NOMO-1 treated with DMSO at 0.1 percent for 48 hours (cell line): ENCODE data around the gene AOC2.
A peak's percentile ranks its signal among the peaks of the same experiment; 100 is the strongest.

Experiments
- DNase-seq: peaks from one replicate; lab custom pipeline; 2025; ENCODE audit not compliant: unreplicated experiment; lab: John Stamatoyannopoulos, UW

AOC2 gene

GRCh38 chr17:42844271-42844670 is at the start of gene AOC2:
Gene AOC2 (plus strand): TSS chr17:42844580. CDS start chr17:42844627, 47 bp downstream.
- no peak for DNase-seq

GRCh38 chr17:42795061-42795460 is 49.3 kb upstream of the AOC2 start:
- DNase-seq = no peak

DNA sequence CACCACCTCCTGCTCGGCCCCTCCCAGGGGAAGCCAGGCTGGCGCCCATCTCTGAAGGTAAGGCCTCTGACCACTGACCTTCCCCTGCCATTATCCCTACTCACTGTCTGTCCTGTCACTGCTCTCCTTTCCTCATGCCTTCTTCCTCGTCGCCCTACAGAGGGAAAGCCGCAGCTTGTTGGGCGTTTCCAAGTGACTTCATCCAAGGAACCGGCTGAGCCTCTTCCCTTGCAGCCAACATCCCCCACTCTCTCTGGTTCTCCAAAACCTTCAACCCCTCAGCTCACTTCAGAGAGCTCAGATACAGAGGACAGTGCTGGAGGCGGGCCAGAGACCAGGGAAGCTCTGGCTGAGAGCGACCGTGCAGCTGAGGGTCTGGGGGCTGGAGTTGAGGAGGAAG is 48.9 kb upstream of the AOC2 start:
- DNase-seq = no peak

- DNase-seq = no peak
Measured at GRCh38 chr17:42796066-42796758, 48.2 kb upstream of the AOC2 start.

- no peak for DNase-seq
Measured at GRCh38 chr17:42797067-42798007, 47.0 kb upstream of the AOC2 start.

DNA sequence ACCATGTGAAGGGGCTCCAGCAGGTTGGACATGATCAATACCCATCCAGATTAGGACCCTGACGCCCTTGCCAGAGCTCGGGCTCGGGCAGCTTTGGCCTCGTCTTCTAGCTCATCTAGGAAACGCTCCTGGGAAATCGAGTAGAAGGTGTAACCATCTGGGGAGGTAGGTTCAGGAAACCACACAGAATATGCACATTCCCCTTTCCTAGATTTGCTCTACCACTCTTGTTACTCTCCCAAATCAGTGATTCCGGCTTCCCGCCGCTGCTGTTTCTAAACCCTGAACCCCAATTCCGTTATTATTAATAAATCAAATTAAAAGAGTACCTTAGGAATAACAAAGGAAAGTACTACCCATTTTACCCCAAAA is 46.4 kb upstream of the AOC2 start:
- no peak for DNase-seq

DNA sequence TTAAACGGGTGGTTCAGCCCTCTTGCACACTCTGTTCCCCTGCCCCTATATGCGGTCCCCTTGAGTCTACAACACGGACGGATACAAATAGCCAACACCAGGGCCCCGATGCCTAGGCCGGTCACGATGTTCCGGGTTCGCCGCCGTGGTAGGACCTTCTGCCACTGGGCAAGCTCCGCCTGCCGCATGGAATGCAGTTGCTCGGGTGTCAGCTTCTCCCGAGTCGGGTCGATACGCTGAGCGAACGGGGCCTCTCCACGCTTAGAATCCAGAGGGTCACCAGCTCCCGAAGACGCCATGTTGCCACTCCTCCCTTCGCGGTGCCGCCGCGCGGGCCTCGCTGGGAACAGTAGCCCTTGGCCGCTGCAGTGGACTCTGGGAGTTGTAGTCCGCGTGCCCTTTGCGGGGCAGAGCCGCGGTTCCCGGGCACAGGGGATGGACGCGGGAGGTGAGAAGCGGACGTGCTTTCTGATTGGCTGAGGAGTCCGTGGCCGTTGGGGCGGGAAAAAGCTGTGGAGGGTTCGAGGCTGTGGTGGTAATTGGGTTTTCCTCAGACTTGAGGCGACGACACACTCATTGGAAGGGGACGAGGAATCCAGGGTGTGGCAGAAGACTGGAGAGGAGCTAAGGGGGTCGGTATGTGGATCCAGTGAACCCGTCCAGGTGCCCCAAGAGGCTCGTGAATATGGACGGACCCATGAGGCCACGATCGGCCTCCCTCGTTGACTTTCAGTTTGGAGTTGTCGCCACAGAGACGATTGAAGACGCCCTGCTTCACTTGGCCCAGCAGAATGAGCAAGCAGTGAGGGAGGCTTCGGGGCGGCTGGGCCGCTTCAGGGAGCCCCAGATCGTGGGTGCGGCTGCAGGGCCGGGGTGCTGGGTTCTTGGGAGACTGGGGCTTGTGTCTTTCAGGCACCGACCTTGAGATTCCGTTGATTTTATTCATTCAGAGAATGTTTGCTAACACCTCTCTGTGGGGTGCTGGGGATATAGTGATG is 45.7 kb upstream of the AOC2 start, which contains the start of the genes CNTD1 and COA3:
Gene CNTD1, plus strand, starts transcription at position 479 of the 998 bp plus-strand sequence. Its CDS starts 207 bp downstream, at position 686.
Gene COA3, minus strand, starts transcription at position 322 of the 998 bp plus-strand sequence. Its CDS starts 23 bp downstream, at position 299.
- DNase-seq = peak; percentile 74

DNA sequence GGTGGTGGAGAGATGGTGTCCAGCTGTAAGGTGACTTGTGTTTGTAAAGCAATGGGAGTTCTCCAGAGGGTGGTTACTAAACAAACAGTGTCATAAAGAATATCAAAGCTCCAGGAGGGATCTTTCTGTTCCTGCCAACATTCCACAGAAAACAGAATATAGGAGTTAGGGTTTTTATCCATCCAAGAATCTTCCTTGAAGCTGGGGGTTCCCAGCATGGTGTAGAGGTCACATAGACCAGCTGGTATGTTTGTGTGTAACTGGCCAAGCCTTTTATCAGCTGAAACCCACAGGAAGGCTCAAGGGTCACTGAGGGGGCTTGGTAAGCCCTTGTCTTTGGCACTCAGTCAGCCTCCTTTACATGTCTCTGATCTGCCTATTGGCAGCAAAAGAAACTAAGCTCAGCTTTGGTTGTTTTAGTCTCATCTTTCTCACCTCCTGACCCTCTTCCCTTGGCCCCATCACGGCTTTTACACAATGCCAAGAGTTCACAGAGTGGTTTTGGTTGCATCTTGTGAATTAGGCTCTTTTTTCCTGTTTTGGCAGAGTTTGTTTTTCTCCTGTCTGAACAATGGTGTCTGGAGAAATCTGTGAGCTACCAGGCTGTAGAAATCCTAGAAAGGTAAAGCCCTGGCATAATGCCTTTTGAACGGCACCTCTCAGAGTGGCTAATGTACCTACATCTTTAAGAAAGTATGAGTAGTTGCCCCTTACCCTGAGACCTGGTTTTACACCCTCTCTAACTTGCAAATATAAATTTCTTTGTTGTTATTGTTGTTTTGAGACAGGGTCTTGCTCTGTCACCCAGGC is 41.1 kb upstream of the AOC2 start:
- DNase-seq = no peak

GRCh38 chr17:42804918-42805367 is 39.4 kb upstream of the AOC2 start:
- no peak for DNase-seq

DNA sequence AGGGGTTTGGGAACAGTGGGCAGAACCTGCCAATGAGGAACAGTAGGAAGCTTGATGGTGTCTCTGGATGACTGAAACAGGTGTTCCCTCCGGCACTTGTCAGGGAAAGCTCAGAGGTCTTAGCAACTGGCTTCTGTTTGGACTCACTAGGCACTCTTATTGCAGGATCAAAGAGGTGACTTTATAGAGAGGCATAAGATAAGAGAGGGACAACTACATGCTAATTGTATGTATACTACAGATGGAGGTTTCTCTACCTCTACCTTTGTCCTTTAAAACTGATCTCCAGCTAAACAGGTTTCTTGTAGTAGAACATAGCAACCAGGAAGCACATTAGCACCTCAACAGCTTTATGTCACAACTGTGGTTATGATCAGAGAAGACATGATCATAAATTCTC is 38.1 kb upstream of the AOC2 start:
- no peak for DNase-seq

DNA sequence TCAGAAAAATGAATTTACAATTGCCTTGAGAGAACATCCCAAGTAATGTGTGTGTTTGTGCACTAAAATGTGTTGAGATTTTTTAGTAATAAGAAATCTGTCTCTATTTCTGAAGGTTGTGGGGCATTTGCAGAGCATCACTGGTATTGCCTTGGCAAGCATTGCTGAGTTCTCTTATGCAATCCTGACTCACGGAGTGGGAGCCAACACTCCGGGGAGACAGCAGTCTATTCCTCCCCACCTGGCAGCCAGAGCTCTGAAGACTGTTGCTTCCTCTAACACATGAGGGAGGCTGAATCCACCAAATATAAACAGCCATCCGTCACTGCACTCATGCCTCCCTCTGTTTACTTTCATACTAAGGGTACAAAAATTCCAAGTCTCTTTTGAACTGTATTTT is 35.1 kb upstream of the AOC2 start:
- DNase-seq = no peak

GRCh38 chr17:42814633-42815399 is 29.6 kb upstream of the AOC2 start:
- no peak for DNase-seq

- no peak for DNase-seq
Measured at GRCh38 chr17:42817866-42818265, 26.5 kb upstream of the AOC2 start.

- DNase-seq = no peak
Measured at GRCh38 chr17:42818379-42818778, 26.0 kb upstream of the AOC2 start.

GRCh38 chr17:42819939-42820535 is 24.3 kb upstream of the AOC2 start:
- DNase-seq = peak; percentile 49

DNA sequence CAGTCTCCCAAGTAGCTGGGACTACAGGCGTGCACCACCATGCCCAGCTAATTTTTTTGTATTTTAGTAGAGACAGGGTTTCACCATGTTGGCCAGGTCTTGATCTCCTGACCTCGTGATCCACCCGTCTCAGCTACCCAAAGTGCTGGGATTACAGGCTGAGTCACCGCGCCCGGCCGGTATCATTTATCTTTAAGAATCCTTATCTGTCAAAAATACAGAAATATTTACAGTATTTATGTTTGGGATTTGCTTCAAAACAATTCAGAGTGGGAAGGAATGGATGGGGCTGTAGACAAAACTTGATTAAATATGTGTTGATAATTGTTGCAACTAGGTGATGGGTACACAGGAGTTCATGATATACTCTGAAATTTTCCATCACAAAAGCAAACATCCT is 23.2 kb upstream of the AOC2 start:
- DNase-seq = no peak

DNA sequence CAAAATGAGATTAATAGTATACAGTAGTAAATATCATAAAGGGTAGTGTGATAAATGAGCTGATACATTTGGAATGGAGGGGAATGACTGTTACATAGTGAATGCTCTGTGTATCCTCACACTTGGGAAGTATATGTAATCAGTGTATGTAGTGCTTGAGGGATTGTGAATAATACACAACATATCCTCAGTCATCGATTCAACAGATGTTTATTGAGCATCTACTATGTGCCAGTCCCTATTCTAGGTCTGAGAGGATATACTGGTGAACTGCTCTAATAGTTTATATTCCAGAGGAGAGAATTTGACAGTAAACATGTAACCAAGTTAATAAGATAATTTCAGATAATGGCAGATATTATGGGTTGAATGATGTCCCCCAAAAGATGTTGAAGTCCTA is 16.9 kb upstream of the AOC2 start:
- DNase-seq = no peak

- DNase-seq = no peak
Measured at GRCh38 chr17:42830971-42831370, 13.4 kb upstream of the AOC2 start.
